K562 (cell line): ENCODE measurements around the gene CZIB. TPM values are rescaled to one million over a fixed set of nuclear protein-coding genes. Genes with fewer than 3 reads are reported as not detected.

Experiments
- BMI1 ChIP-seq: fragments of 150-350 bp; IDR thresholded peaks from 2 replicates; pipeline ENCODE4 v1.6.1; 2014; ENCODE audit warnings: low read length
- GTF2B ChIP-seq: IDR thresholded peaks from 2 replicates; pipeline ENCODE4 v1.6.1; 2011; ENCODE audit not compliant: insufficient read length; ENCODE audit errors: extremely low read depth
- L3MBTL2 ChIP-seq: fragments of 450-650 bp; IDR thresholded peaks from 2 replicates; pipeline ENCODE4 v1.6.1; 2016; ENCODE audit warnings: mild to moderate bottlenecking, moderate library complexity
- LEF1 ChIP-seq: fragments of 450-650 bp; IDR thresholded peaks from 2 replicates; pipeline ENCODE4 v1.6.1; 2016; ENCODE audit warnings: mild to moderate bottlenecking
- MGA ChIP-seq: fragments of 450-650 bp; IDR thresholded peaks from 2 replicates; pipeline ENCODE4 v1.6.1; 2016; ENCODE audit warnings: mild to moderate bottlenecking, moderate library complexity
- MYNN ChIP-seq, 2 experiments: sonication (generic); formaldehyde crosslinking in 1 of 2; IDR thresholded peaks; 2 replicates each; pipeline versions ENCODE4 v1.5.0 to v1.6.1; 2016 to 2020; ENCODE audit warnings: antibody characterized with exemption in 1 of 2, missing genetic modification reagents in 1 of 2
- SP1 ChIP-seq: sonication (generic); formaldehyde crosslinking; IDR thresholded peaks from 2 replicates; pipeline ENCODE4 v1.8.1; 2022; ENCODE audit warnings: mild to moderate bottlenecking, missing genetic modification reagents
- UBTF ChIP-seq, 2 experiments: IDR thresholded peaks; 2 replicates each; pipeline ENCODE4 v1.6.1; 2012; ENCODE audit warnings: improper control_type of control experiment in 2 of 2, low read depth in 2 of 2, low read length in 2 of 2, borderline replicate concordance in 1 of 2
- VEZF1 ChIP-seq: fragments of 200-800 bp; sonication (Bioruptor generic); IDR thresholded peaks from 2 replicates; pipeline ENCODE4 v1.6.1; 2017; ENCODE audit warnings: missing genetic modification characterization, missing compliant biosample characterization
- polyA plus RNA-seq, 8 experiments: library from polyadenylated mRNA; depleted of rRNA in 4 of 8; stranded (reverse) in 5 of 8; unstranded in 3 of 8; fragments of >200 nt; fragmentation: Nextera tagmentation in 2 of 8; fragmentation: Illumina TruSeq in 1 of 8; extraction: Ambion mirVana in 2 of 8; extraction: Trizol in 1 of 8; gene quantifications; 2 replicates each; pipeline versions ENCODE4 v1.2.1 to v1.2.3, GENCODE V29; 2011 to 2014; ENCODE audit warnings: inconsistent platforms in 1 of 8, missing spikeins in 1 of 8
- total RNA-seq, 7 experiments: library from RNA; depleted of rRNA in 6 of 7; stranded (reverse); fragments of >200 nt in 6 of 7; fragmentation: Illumina TruSeq in 2 of 7; extraction: Trizol in 2 of 7; gene quantifications; 2 replicates each; pipeline versions ENCODE4 v1.2.1 to v1.2.3, GENCODE V29; 2011 to 2021; ENCODE audit warnings: low replicate concordance in 1 of 7

The CZIB gene
- total and polyA plus RNA-seq, 9 of the 15 experiments (the other 6 are each of a cell fraction or from before 2014, with no cell fraction given) = 52.6 to 111 (median 80.0) TPM

- TF ChIP-seq L3MBTL2 = peak; percentile 85
- TF ChIP-seq SP1 = peak; percentile 73
- TF ChIP-seq LEF1 = 0 out of 2 replicates have a peak, but pooled peaks have one; percentile 18
- TF ChIP-seq GTF2B = no peak
- TF ChIP-seq MYNN (IDR thresholded peaks at IDR 0.05) = peak; percentile 18; the same call in 1 of the 2 replicates
- no peak for TF ChIP-seq MYNN (CRISPR knock-in tag; IDR thresholded peaks at IDR 0.05)
- peak; percentile 77 for TF ChIP-seq VEZF1
- peak; percentile 64 for TF ChIP-seq MGA
- no peak for TF ChIP-seq BMI1
- TF ChIP-seq UBTF (IDR thresholded peaks at IDR 0.05; ENCODE audit: borderline replicate concordance in 1 of 2, low read depth in 2 of 2, low read length in 2 of 2) = 0 out of 4 replicates have a peak, but pooled peaks of 1 of the 2 experiments have one; percentile 33
Observed at GRCh38 chr1:53238197-53239155, 18.0 kb upstream of the CZIB start, which contains the start of gene MAGOH (continued).
